HG03558 (cell line): Measurements from ENCODE around the gene DACH1.

Experiments
- ATAC-seq: cut with Tn5 transposase; IDR thresholded peaks from one replicate; pipeline ENCODE4 v1.9.1; 2021; ENCODE audit warnings: moderate number of reproducible peaks; ENCODE audit not compliant: unreplicated experiment; ENCODE audit errors: extremely low read depth

The DACH1 gene

GRCh38 chr13:71634602-71635443 is 232.2 kb downstream of the DACH1 start:
- no peak for ATAC-seq

- ATAC-seq = no peak
These were observed 232.8 kb downstream of the DACH1 start for GRCh38 chr13:71634182-71634581.

GRCh38 chr13:71632721-71633120 is 234.3 kb downstream of the DACH1 start:
- ATAC-seq = no peak

- no peak for ATAC-seq
These were observed 234.8 kb downstream of the DACH1 start for GRCh38 chr13:71632206-71632605.

- ATAC-seq = no peak
These were observed 237.8 kb downstream of the DACH1 start for GRCh38 chr13:71629167-71629566.

- no peak for ATAC-seq
These were observed 240.4 kb downstream of the DACH1 start for GRCh38 chr13:71626421-71627117.

- ATAC-seq = no peak
These were observed 241.3 kb downstream of the DACH1 start for GRCh38 chr13:71625694-71626093.

- no peak for ATAC-seq
These were observed 242.1 kb downstream of the DACH1 start for GRCh38 chr13:71624653-71625600.

GRCh38 chr13:71621174-71622124 is 245.6 kb downstream of the DACH1 start:
- no peak for ATAC-seq

GRCh38 chr13:71619096-71619495 is 247.9 kb downstream of the DACH1 start:
- no peak for ATAC-seq

GRCh38 chr13:71618159-71618558 is 248.8 kb downstream of the DACH1 start:
- ATAC-seq = no peak

- ATAC-seq = no peak
These were observed 249.7 kb downstream of the DACH1 start for GRCh38 chr13:71617265-71617664.

GRCh38 chr13:71613066-71613745 is 253.8 kb downstream of the DACH1 start:
- no peak for ATAC-seq

GRCh38 chr13:71611292-71611691 is 255.7 kb downstream of the DACH1 start:
- no peak for ATAC-seq

- no peak for ATAC-seq
These were observed 256.1 kb downstream of the DACH1 start for GRCh38 chr13:71610876-71611275.

- no peak for ATAC-seq
These were observed 257.7 kb downstream of the DACH1 start for GRCh38 chr13:71609271-71609670.

GRCh38 chr13:71607575-71607974 is 259.4 kb downstream of the DACH1 start:
- no peak for ATAC-seq

- ATAC-seq = no peak
These were observed 260.2 kb downstream of the DACH1 start for GRCh38 chr13:71606818-71607217.

- no peak for ATAC-seq
These were observed 261.3 kb downstream of the DACH1 start for GRCh38 chr13:71605744-71606143.
